Stimulated activated effector memory CD8-positive, alpha-beta T cell treated with anti-CD3 and anti-CD28 coated beads, Interleukin-12 subunit alpha, Interleukin-12 subunit beta, amount 100 ng/mL, for 72 hours (primary cell): ENCODE results near the gene NKD1.
"Not testable (repeated sequence)": the region's sequence is repeated elsewhere in the genome, so short reads cannot be mapped to it uniquely, and the experiment has no call there.

Experiments used
- ATAC-seq: fragments of 150-1000 bp; cut with Tn5 transposase; 2 replicates; pipeline ENCODE4 v1.10.0; 2021
- DNase-seq, 2 donors: peaks; one replicate each; pipeline ENCODE4 v3.0.0; 2021 to 2022; ENCODE audit warnings: low spot score in 2 of 2
- H3K27ac Mint-ChIP-seq: one replicate; pipeline ENCODE4 v1.8.0; 2022; ENCODE audit warnings: mild to moderate bottlenecking, mixed read lengths
- H3K36me3 Mint-ChIP-seq: one replicate; pipeline ENCODE4 v1.8.0; 2022; ENCODE audit warnings: mild to moderate bottlenecking, mixed read lengths
- H3K4me1 Mint-ChIP-seq: one replicate; pipeline ENCODE4 v1.8.0; 2022; ENCODE audit warnings: mixed read lengths
- H3K4me3 Mint-ChIP-seq: one replicate; pipeline ENCODE4 v1.8.0; 2022; ENCODE audit warnings: mild to moderate bottlenecking, mixed read lengths
- H3K9me3 Mint-ChIP-seq: one replicate; pipeline ENCODE4 v1.8.0; 2022; ENCODE audit warnings: mixed read lengths

Gene NKD1

GRCh38 chr16:50529334-50529733 lies 18.9 kb upstream of the NKD1 start:
- no peak overlapping the region for H3K4me3 Mint-ChIP-seq
- peaks cover 4% of the 10 kb centered on the region for H3K9me3 Mint-ChIP-seq
- H3K36me3 Mint-ChIP-seq, result no peaks in the 10 kb centered on the region
- H3K27ac Mint-ChIP-seq, result no peak overlapping the region
- H3K4me1 Mint-ChIP-seq, result no peaks in the 10 kb centered on the region
- ATAC-seq (no peak), DNase-seq (no peak)

GRCh38 chr16:50530277-50531236 lies 17.6 kb upstream of the NKD1 start:
- Mint-ChIP-seq H3K4me1 (no peaks in the 10 kb centered on the region), H3K4me3 (no peak overlapping the region), H3K9me3 (peaks cover 4% of the 10 kb centered on the region), H3K36me3 (no peaks in the 10 kb centered on the region), H3K27ac (no peak overlapping the region)
- DNase-seq (no peak), ATAC-seq (no peak)

- DNase-seq, result no peak
- no peak overlapping the region for H3K27ac Mint-ChIP-seq
- no peaks in the 10 kb centered on the region for H3K4me1 Mint-ChIP-seq
- H3K36me3 Mint-ChIP-seq, result no peaks in the 10 kb centered on the region
- H3K4me3 Mint-ChIP-seq, result no peak overlapping the region
- no peak for ATAC-seq
- H3K9me3 Mint-ChIP-seq, result peaks cover 4% of the 10 kb centered on the region
These were observed 16.8 kb upstream of the NKD1 start for GRCh38 chr16:50531359-50531758.

GRCh38 chr16:50531901-50532300 lies 16.3 kb upstream of the NKD1 start:
- H3K27ac Mint-ChIP-seq, result no peak overlapping the region
- no peak for DNase-seq
- no peak overlapping the region for H3K4me3 Mint-ChIP-seq
- no peaks in the 10 kb centered on the region for H3K36me3 Mint-ChIP-seq
- no peak for ATAC-seq
- H3K9me3 Mint-ChIP-seq, result peaks cover 4% of the 10 kb centered on the region
- no peaks in the 10 kb centered on the region for H3K4me1 Mint-ChIP-seq

- no peak for ATAC-seq
- no peaks in the 10 kb centered on the region for H3K4me1 Mint-ChIP-seq
These were observed 15.6 kb upstream of the NKD1 start for GRCh38 chr16:50532576-50532975.

GRCh38 chr16:50533317-50533716 lies 14.9 kb upstream of the NKD1 start:
- no peak overlapping the region for H3K4me3 Mint-ChIP-seq
- H3K4me1 Mint-ChIP-seq, result no peaks in the 10 kb centered on the region
- no peak for ATAC-seq
- peaks cover 4% of the 10 kb centered on the region for H3K9me3 Mint-ChIP-seq
- no peak for DNase-seq
- H3K36me3 Mint-ChIP-seq, result no peaks in the 10 kb centered on the region
- no peak overlapping the region for H3K27ac Mint-ChIP-seq

More at GRCh38 chr16:50532576-50532975, 15.6 kb upstream of the NKD1 start:
- H3K9me3 Mint-ChIP-seq, result peaks cover 4% of the 10 kb centered on the region
- H3K4me3 Mint-ChIP-seq, result no peak overlapping the region
- DNase-seq, result no peak
- H3K36me3 Mint-ChIP-seq, result no peaks in the 10 kb centered on the region
- no peak overlapping the region for H3K27ac Mint-ChIP-seq

GRCh38 chr16:50534091-50534490 lies 14.1 kb upstream of the NKD1 start:
- no peaks in the 10 kb centered on the region for H3K9me3 Mint-ChIP-seq
- H3K4me3 Mint-ChIP-seq, result no peak overlapping the region
- no peaks in the 10 kb centered on the region for H3K4me1 Mint-ChIP-seq
- H3K27ac Mint-ChIP-seq, result no peak overlapping the region
- ATAC-seq (no peak), DNase-seq (no peak)
- H3K36me3 Mint-ChIP-seq, result no peaks in the 10 kb centered on the region

GRCh38 chr16:50534556-50534955 lies 13.6 kb upstream of the NKD1 start:
- H3K9me3 Mint-ChIP-seq, result no peaks in the 10 kb centered on the region
- no peaks in the 10 kb centered on the region for H3K4me1 Mint-ChIP-seq
- H3K36me3 Mint-ChIP-seq, result no peaks in the 10 kb centered on the region
- ATAC-seq (no peak), DNase-seq (no peak)
- H3K4me3 Mint-ChIP-seq, result no peak overlapping the region
- H3K27ac Mint-ChIP-seq, result no peak overlapping the region

- Mint-ChIP-seq H3K36me3 (no peaks in the 10 kb centered on the region), H3K27ac (no peak overlapping the region), H3K9me3 (no peaks in the 10 kb centered on the region), H3K4me1 (no peaks in the 10 kb centered on the region), H3K4me3 (no peak overlapping the region)
- no peak for ATAC-seq
- DNase-seq, result no peak
These were observed 13.2 kb upstream of the NKD1 start for GRCh38 chr16:50534958-50535357.

- ATAC-seq (no peak), DNase-seq (no peak)
- no peak overlapping the region for H3K27ac Mint-ChIP-seq
- H3K36me3 Mint-ChIP-seq, result no peaks in the 10 kb centered on the region
- H3K9me3 Mint-ChIP-seq, result no peaks in the 10 kb centered on the region
- no peaks in the 10 kb centered on the region for H3K4me1 Mint-ChIP-seq
- H3K4me3 Mint-ChIP-seq, result no peak overlapping the region
These were observed 12.5 kb upstream of the NKD1 start for GRCh38 chr16:50535506-50536257.

GRCh38 chr16:50536258-50536645 lies 11.9 kb upstream of the NKD1 start:
- H3K27ac Mint-ChIP-seq, H3K9me3 Mint-ChIP-seq, H3K4me3 Mint-ChIP-seq, H3K4me1 Mint-ChIP-seq, ATAC-seq, H3K36me3 Mint-ChIP-seq, DNase-seq: not testable (repeated sequence)

GRCh38 chr16:50537533-50538290 lies 10.5 kb upstream of the NKD1 start:
- no peak for ATAC-seq
- Mint-ChIP-seq H3K4me1 (no peaks in the 10 kb centered on the region), H3K27ac (no peak overlapping the region), H3K4me3 (no peak overlapping the region), H3K36me3 (peaks cover 5% of the 10 kb centered on the region), H3K9me3 (no peaks in the 10 kb centered on the region)
- no peak for DNase-seq

GRCh38 chr16:50538411-50539052 lies 9.7 kb upstream of the NKD1 start:
- Mint-ChIP-seq H3K4me3 (no peak overlapping the region), H3K36me3 (peaks cover 5% of the 10 kb centered on the region), H3K27ac (no peak overlapping the region), H3K4me1 (no peaks in the 10 kb centered on the region), H3K9me3 (peaks cover 4% of the 10 kb centered on the region)
- DNase-seq (no peak), ATAC-seq (no peak)

GRCh38 chr16:50539053-50539695 lies 9.0 kb upstream of the NKD1 start:
- peaks cover 5% of the 10 kb centered on the region for H3K36me3 Mint-ChIP-seq
- no peaks in the 10 kb centered on the region for H3K4me1 Mint-ChIP-seq
- DNase-seq, result no peak
- ATAC-seq, result no peak
- peaks cover 9% of the 10 kb centered on the region for H3K9me3 Mint-ChIP-seq
- H3K27ac Mint-ChIP-seq, result no peak overlapping the region
- no peak overlapping the region for H3K4me3 Mint-ChIP-seq
